ENCODE data around the gene TMEM234. TPM values are rescaled to one million over a fixed set of nuclear protein-coding genes. Genes with fewer than 3 reads are reported as not detected.

The TMEM234 gene
- total RNA-seq, 4 donors from 2014 or later = 7.7 to 18.7 (median 12.6) TPM

DNA sequence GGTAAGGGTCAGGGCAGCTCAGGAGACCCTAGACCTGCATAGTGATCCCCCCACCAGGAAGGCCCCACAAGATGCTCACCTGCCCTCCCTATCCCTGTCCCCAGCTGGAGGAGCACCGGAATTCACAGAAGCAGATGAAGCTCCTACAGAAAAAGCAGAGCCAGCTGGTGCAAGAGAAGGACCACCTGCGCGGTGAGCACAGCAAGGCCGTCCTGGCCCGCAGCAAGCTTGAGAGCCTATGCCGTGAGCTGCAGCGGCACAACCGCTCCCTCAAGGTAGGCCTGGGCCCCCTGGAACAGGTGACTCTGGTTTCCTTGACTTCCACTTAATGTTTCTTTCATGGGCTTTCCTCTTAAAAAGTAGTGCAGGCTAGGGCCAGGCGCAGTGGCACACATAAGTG, 34.3 kb downstream of the TMEM234 start:
- Histone ChIP-seq H3K27ac (no peak overlapping the region), H3K4me1 (peaks cover 24% of the 10 kb centered on the region), H3K9me3 (no peaks in the 10 kb centered on the region), H3K4me3 (no peak overlapping the region), H3K36me3 (peaks cover 84% of the 10 kb centered on the region), H3K27me3 (no peaks in the 10 kb centered on the region)
- no peak for DNase-seq (ENCODE audit: low spot score in 2 of 2)
- TF ChIP-seq, protein P1, sequence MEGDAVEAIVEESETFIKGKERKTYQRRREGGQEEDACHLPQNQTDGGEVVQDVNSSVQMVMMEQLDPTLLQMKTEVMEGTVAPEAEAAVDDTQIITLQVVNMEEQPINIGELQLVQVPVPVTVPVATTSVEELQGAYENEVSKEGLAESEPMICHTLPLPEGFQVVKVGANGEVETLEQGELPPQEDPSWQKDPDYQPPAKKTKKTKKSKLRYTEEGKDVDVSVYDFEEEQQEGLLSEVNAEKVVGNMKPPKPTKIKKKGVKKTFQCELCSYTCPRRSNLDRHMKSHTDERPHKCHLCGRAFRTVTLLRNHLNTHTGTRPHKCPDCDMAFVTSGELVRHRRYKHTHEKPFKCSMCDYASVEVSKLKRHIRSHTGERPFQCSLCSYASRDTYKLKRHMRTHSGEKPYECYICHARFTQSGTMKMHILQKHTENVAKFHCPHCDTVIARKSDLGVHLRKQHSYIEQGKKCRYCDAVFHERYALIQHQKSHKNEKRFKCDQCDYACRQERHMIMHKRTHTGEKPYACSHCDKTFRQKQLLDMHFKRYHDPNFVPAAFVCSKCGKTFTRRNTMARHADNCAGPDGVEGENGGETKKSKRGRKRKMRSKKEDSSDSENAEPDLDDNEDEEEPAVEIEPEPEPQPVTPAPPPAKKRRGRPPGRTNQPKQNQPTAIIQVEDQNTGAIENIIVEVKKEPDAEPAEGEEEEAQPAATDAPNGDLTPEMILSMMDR (IDR thresholded peaks at IDR 0.05) = no peak
- no peak for TF ChIP-seq EP300 (IDR thresholded peaks at IDR 0.05)
- TF ChIP-seq POLR2A (IDR thresholded peaks at IDR 0.05) = no peak
- TF ChIP-seq POLR2AphosphoS5 (IDR thresholded peaks at IDR 0.05) = no peak
- WGBS = 98% methylated on average over 9 of the region's 9 CpGs

DNA sequence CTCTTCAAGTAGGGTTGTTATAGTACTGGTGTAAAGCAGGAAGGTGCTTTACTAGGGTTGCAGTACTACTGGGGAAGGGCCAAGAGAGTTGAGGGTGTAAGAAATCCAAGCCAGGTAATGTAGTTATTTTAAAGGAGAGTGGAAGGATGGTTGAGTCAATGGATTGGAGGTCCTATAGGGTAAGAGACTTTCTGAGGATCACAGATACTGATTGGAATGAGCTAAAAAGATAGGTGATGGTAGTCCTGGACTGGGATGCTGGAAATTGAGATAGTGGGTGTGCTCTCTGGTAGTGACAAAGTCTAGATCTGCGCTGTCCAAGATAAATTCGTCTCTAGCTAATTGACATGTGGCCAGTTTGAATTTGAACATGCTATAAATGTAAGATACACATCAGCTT, 35.7 kb downstream of the TMEM234 start:
- Histone ChIP-seq H3K27ac (no peak overlapping the region), H3K27me3 (no peaks in the 10 kb centered on the region), H3K36me3 (peaks cover 70% of the 10 kb centered on the region), H3K9me3 (no peaks in the 10 kb centered on the region), H3K4me1 (peaks cover 36% of the 10 kb centered on the region), H3K4me3 (no peak overlapping the region)
- TF ChIP-seq POLR2AphosphoS5 (IDR thresholded peaks at IDR 0.05) (no peak), EP300 (IDR thresholded peaks at IDR 0.05) (no peak), POLR2A (IDR thresholded peaks at IDR 0.05) (no peak)
- TF ChIP-seq, protein P1 (IDR thresholded peaks at IDR 0.05) = no peak
- 97% methylated on average over 2 of the region's 2 CpGs for WGBS
- no peak for DNase-seq (ENCODE audit: low spot score in 2 of 2)

DNA sequence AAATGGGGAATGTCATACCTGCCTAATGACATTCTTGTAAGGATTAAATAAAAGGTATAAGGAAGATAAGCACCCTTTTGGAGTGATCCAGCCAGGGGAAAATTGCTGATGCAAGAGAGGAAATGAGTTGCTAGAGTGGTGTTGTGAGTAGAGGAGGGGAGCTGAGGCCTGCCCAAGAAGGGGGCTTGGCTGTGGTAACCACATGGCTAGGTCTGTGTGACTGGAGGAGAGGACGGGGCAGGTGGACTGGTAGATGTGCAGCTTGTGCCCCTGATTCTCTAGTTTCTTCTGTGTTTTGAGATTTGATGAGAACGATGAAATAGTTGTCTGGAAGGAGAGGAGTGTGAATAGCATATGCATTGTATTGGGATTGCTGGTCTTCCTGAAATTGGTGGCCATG, 36.1 kb downstream of the TMEM234 start:
- H3K36me3 ChIP-seq = peaks cover 66% of the 10 kb centered on the region

DNA sequence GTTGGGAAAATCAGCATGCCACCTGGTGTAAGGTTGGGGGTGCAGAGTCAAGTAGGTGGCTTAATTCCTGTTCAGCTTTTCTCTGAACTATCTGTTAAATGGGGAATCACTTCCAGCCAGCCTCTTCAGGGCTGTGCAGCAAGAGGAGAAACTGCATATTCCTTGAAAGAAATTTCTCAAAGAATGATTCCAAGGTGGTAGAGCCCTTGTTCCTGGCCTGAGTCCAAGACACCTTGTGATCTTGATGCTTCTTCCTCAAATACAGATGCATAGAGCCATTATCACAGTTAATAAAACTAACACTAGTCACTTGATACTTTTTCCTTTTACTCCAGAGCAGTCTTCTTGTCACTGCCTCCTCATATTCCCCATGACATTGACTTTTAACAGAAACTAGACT, 37.5 kb downstream of the TMEM234 start:
- TF ChIP-seq POLR2AphosphoS5 (IDR thresholded peaks at IDR 0.05) (no peak), POLR2A (IDR thresholded peaks at IDR 0.05) (no peak), EP300 (IDR thresholded peaks at IDR 0.05) (no peak)
- TF ChIP-seq, protein P1 (IDR thresholded peaks at IDR 0.05) = no peak
- H3K27me3 ChIP-seq = no peaks in the 10 kb centered on the region
- no peak overlapping the region for H3K4me3 ChIP-seq
- H3K36me3 ChIP-seq = peaks cover 52% of the 10 kb centered on the region
- no peaks in the 10 kb centered on the region for H3K9me3 ChIP-seq
- no peak for DNase-seq (ENCODE audit: low spot score in 2 of 2)
- peaks cover 50% of the 10 kb centered on the region for H3K4me1 ChIP-seq
- H3K27ac ChIP-seq = no peak overlapping the region

More for the DNA sequence above, 36.1 kb downstream of the TMEM234 start:
- Histone ChIP-seq H3K27ac (no peak overlapping the region), H3K4me3 (no peak overlapping the region), H3K27me3 (no peaks in the 10 kb centered on the region), H3K9me3 (no peaks in the 10 kb centered on the region), H3K4me1 (peaks cover 40% of the 10 kb centered on the region)
- TF ChIP-seq POLR2AphosphoS5 (IDR thresholded peaks at IDR 0.05) (no peak), POLR2A (IDR thresholded peaks at IDR 0.05) (no peak), EP300 (IDR thresholded peaks at IDR 0.05) (no peak)
- TF ChIP-seq, protein P1 (IDR thresholded peaks at IDR 0.05) = no peak
- DNase-seq (ENCODE audit: low spot score in 2 of 2) = no peak
- 97% methylated on average over 2 of the region's 2 CpGs for WGBS

DNA sequence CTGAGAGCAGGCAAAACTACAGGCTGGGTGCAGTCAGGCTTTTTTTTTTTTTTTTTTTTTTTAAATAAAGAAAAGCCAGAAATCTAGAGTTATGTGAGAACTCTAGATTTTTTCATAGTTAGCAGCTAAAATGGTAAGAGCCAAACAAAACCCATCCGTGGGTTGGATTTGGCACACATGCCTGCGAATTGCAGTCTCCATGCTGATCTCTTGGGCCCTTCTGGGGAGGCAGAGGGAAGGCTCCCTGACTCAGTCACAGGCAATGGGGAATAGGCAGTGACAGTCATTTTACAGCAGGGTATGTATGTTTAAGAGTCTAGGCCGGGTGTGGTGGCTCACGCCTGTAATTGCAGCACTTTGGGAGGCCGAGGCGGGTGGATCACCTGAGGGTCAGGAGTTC, 40.1 kb downstream of the TMEM234 start:
- Histone ChIP-seq H3K9me3 (no peaks in the 10 kb centered on the region), H3K4me3 (peak overlapping the region; percentile 77), H3K36me3 (peaks cover 26% of the 10 kb centered on the region), H3K27me3 (no peaks in the 10 kb centered on the region), H3K4me1 (peaks cover 61% of the 10 kb centered on the region), H3K27ac (no peak overlapping the region)
- WGBS = 67% methylated on average over 6 of the region's 6 CpGs
- no peak for DNase-seq (ENCODE audit: low spot score in 2 of 2)
- TF ChIP-seq, protein P1 (IDR thresholded peaks at IDR 0.05) = no peak
- TF ChIP-seq EP300 (IDR thresholded peaks at IDR 0.05) = no peak
- TF ChIP-seq POLR2A (IDR thresholded peaks at IDR 0.05) = no peak
- TF ChIP-seq POLR2AphosphoS5 (IDR thresholded peaks at IDR 0.05) = no peak

Data from suprapubic skin (tissue), 4 donors.